ENCODE results near the gene PRODH.
"Not testable (repeated sequence)": the region's sequence is repeated elsewhere in the genome, so short reads cannot be mapped to it uniquely, and the experiment has no call there.

Gene PRODH

DNA sequence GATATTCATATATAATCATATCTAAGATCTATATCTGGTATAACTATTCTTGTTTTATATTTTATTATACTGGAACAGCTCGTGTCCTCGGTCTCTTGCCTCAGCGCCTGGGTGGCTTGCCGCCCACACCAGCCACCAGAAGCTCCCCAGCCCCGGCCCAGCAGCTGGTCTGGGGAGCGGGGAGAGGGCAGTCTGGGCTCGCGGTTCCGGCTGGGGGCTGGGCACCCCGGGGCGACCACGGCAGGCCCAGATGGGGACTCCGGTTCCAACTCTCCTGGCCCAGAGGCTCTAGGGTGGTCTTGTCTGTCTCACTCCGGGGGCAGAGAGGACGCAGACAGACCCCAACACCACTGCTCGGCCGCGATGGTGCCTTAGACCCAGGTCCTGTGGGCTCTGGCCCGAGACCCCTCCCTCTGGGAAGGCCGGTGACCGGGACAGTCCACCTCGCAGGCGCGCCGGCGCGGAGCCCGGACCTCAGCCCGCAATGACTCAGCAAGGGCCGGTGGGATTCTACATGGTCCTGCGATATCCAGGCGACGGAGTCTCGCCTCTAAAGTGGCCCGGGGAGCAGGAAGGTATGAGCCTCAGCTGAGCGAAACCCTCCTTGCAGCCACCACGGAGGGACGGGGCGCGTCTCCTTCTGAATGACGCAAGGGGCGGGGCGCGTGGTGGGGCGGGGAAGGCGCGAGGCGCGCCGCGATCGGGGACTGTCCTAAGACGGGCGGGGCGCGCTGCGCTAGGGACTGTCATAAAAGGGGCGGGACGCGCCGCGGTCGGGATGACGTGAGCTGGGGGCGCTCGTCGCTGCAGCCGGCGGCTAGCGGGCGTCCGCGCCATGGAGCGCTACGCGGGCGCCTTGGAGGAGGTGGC, 30.3 kb downstream of the PRODH start, which contains the start of gene DGCR6:
Gene DGCR6 (plus strand): TSS at position 781 of the 870 bp plus-strand sequence. CDS start 55 bp downstream, at position 836.
- no peak for DNase-seq

GRCh38 chr22:18896037-18896657, 39.9 kb downstream of the PRODH start:
- DNase-seq, result not testable (repeated sequence)

DNA sequence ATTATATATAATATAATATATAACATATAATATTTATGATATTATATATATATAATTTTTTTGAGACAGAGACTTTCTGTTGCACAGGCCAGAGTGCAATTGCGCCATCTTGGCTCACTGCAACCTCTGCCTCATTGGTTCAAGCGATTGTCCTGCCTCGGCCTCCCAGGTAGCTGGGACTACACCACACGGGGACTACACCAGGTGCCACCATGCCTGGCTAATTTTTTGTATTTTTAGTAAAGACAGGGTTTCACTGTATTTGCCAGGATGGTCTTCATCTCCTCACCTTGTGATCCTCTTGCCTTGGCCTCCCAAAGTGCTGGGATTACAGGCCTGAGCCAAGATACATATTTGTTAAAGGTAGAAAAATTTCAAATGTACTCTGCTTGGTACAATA, 42.3 kb downstream of the PRODH start:
- DNase-seq, result not testable (repeated sequence)

GRCh38 chr22:18890510-18891192, 45.4 kb downstream of the PRODH start:
- not testable (repeated sequence) for DNase-seq

- DNase-seq, result no peak
Observed at GRCh38 chr22:18888115-18888514, 48.0 kb downstream of the PRODH start.

DNA sequence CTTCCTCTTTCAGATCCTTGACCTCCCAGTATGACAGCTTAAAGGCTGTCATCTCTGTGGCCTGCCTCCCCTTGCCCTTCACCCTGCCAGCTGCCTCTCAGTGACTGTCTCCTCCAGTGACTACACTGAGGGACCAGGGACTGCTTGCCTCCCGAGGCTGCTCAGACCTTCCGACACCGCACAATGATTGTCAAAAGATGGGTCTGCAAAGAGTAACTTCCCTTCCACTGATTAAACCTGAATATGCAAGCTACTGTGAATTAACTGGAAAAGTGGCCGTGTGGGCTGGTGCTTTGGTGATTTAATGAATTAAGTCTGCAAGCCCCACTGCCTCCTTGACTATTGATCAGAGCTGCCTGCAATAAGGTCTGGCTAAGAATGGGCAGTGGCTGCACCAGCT, 51.6 kb downstream of the PRODH start:
- not testable (repeated sequence) for DNase-seq

GRCh38 chr22:18881260-18881659, 54.8 kb downstream of the PRODH start:
- not testable (repeated sequence) for DNase-seq
